ENCODE measurements around the gene NHERF2.

- TF ChIP-seq CTCF (IDR thresholded peaks at IDR 0.05): no peak
- no peak for TF ChIP-seq POLR2A (IDR thresholded peaks at IDR 0.05)
These were observed 13.2 kb upstream of the NHERF2 start for GRCh38 chr16:2013527-2013926.
